ENCODE results near the gene THSD1. TPM values are rescaled to one million over a fixed set of nuclear protein-coding genes. Genes with fewer than 3 reads are reported as not detected.

THSD1 gene
- total RNA-seq, 2 experiments from 2014 or later, result 0.28 TPM; not detected in 1

GRCh38 chr13:52393572-52394357, 12.2 kb downstream of the THSD1 start:
- no peaks in the 10 kb centered on the region for H3K79me2 ChIP-seq (ENCODE audit: insufficient read depth, low read depth, low read length)
- no peak for DNase-seq (ENCODE audit: low spot score)
- no peaks in the 10 kb centered on the region for H4K20me1 ChIP-seq (ENCODE audit: insufficient read depth, low read length)
- H3K4me1 ChIP-seq (ENCODE audit: insufficient read depth, low read length, poor library complexity, severe bottlenecking), result no peaks in the 10 kb centered on the region
- no peak overlapping the region for H2AFZ ChIP-seq (ENCODE audit: low read length)
- H3K9me3 ChIP-seq (ENCODE audit: low read length), result no peaks in the 10 kb centered on the region
- no peak overlapping the region for H3K4me2 ChIP-seq (ENCODE audit: low read length)
- no peaks in the 10 kb centered on the region for H3K9me2 ChIP-seq (ENCODE audit: insufficient read depth, low read length)
- ChIA-PET POLR2A (no interaction called here), CTCF (ENCODE audit: unreplicated experiment) (no interaction called here)
- no peak overlapping the region for H3K27ac ChIP-seq (ENCODE audit: low read depth, low read length, poor library complexity, severe bottlenecking)
- BruUV-seq (replicated peaks), result no TSS peak
- no peak overlapping the region for H3K4me3 ChIP-seq (ENCODE audit: low read depth, low read length, poor library complexity, severe bottlenecking)
- TF ChIP-seq CTCF (conservative IDR thresholded peaks at IDR 0.05; ENCODE audit: low read length) (no peak), EZH2phosphoT487 (IDR thresholded peaks at IDR 0.05; ENCODE audit: borderline replicate concordance, low read depth, low read length) (no peak)
- no peaks in the 10 kb centered on the region for H3K36me3 ChIP-seq (ENCODE audit: insufficient read depth, low read length)
- intact Hi-C loops (cut with micrococcal nuclease; ENCODE audit: unreplicated experiment), result no loop called here

GRCh38 chr13:52387721-52388120, 18.3 kb downstream of the THSD1 start:
- DNase-seq (ENCODE audit: low spot score), result no peak
- no peak overlapping the region for H3K4me2 ChIP-seq (ENCODE audit: low read length)
- intact Hi-C loops (cut with micrococcal nuclease; ENCODE audit: unreplicated experiment), result no loop called here
- H4K20me1 ChIP-seq (ENCODE audit: insufficient read depth, low read length), result no peaks in the 10 kb centered on the region
- TF ChIP-seq EZH2phosphoT487 (IDR thresholded peaks at IDR 0.05; ENCODE audit: borderline replicate concordance, low read depth, low read length) (no peak), CTCF (conservative IDR thresholded peaks at IDR 0.05; ENCODE audit: low read length) (no peak)
- no peaks in the 10 kb centered on the region for H3K9me3 ChIP-seq (ENCODE audit: low read length)
- H3K36me3 ChIP-seq (ENCODE audit: insufficient read depth, low read length), result no peaks in the 10 kb centered on the region
- no peaks in the 10 kb centered on the region for H3K79me2 ChIP-seq (ENCODE audit: insufficient read depth, low read depth, low read length)
- H2AFZ ChIP-seq (ENCODE audit: low read length), result no peak overlapping the region
- ChIA-PET POLR2A (no interaction called here), CTCF (ENCODE audit: unreplicated experiment) (no interaction called here)
- no peak overlapping the region for H3K27ac ChIP-seq (ENCODE audit: low read depth, low read length, poor library complexity, severe bottlenecking)
- H3K9me2 ChIP-seq (ENCODE audit: insufficient read depth, low read length), result no peaks in the 10 kb centered on the region
- H3K4me1 ChIP-seq (ENCODE audit: insufficient read depth, low read length, poor library complexity, severe bottlenecking), result no peaks in the 10 kb centered on the region
- BruUV-seq (replicated peaks), result no TSS peak
- H3K4me3 ChIP-seq (ENCODE audit: low read depth, low read length, poor library complexity, severe bottlenecking), result no peak overlapping the region

- intact Hi-C loops (cut with micrococcal nuclease; ENCODE audit: unreplicated experiment), result no loop called here
- TF ChIP-seq CTCF (conservative IDR thresholded peaks at IDR 0.05; ENCODE audit: low read length), result no peak
- no peak for TF ChIP-seq EZH2phosphoT487 (IDR thresholded peaks at IDR 0.05; ENCODE audit: borderline replicate concordance, low read depth, low read length)
- ChIA-PET CTCF (ENCODE audit: unreplicated experiment) (no interaction called here), POLR2A (no interaction called here)
- H3K27ac ChIP-seq (ENCODE audit: low read depth, low read length, poor library complexity, severe bottlenecking), result no peak overlapping the region
- no peak overlapping the region for H3K4me3 ChIP-seq (ENCODE audit: low read depth, low read length, poor library complexity, severe bottlenecking)
- no peaks in the 10 kb centered on the region for H3K4me1 ChIP-seq (ENCODE audit: insufficient read depth, low read length, poor library complexity, severe bottlenecking)
- no peak for DNase-seq (ENCODE audit: low spot score)
- BruUV-seq (replicated peaks), result no TSS peak
- H3K79me2 ChIP-seq (ENCODE audit: insufficient read depth, low read depth, low read length), result no peaks in the 10 kb centered on the region
- H4K20me1 ChIP-seq (ENCODE audit: insufficient read depth, low read length), result no peaks in the 10 kb centered on the region
- H2AFZ ChIP-seq (ENCODE audit: low read length), result no peak overlapping the region
- H3K9me2 ChIP-seq (ENCODE audit: insufficient read depth, low read length), result no peaks in the 10 kb centered on the region
- H3K9me3 ChIP-seq (ENCODE audit: low read length), result no peaks in the 10 kb centered on the region
- H3K36me3 ChIP-seq (ENCODE audit: insufficient read depth, low read length), result no peaks in the 10 kb centered on the region
- H3K4me2 ChIP-seq (ENCODE audit: low read length), result no peak overlapping the region
Measured at GRCh38 chr13:52385870-52386269, 20.1 kb downstream of the THSD1 start.
